Adrenal gland (tissue), 12 donors: ENCODE data around the gene NR4A1. TPM values are rescaled to one million over a fixed set of nuclear protein-coding genes. Genes with fewer than 3 reads are reported as not detected.

ENCODE experiments used
- DNase-seq, 7 donors: peaks; one replicate each; pipeline ENCODE4 v3.0.0-alpha.2; 2019 to 2020
- H3K27ac ChIP-seq, 5 donors: fragments of 200-600 bp; sonication (generic) in 4 of 5; 1 replicate in 3 of 5; 2 replicates in 2 of 5; pipeline versions ENCODE4 v1.5.1 to v1.8.0; 2016 to 2020; ENCODE audit warnings: mild to moderate bottlenecking in 1 of 5
- H3K27me3 ChIP-seq: fragments of 200-600 bp; 2 replicates; pipeline ENCODE4 v1.8.0; 2021
- H3K36me3 ChIP-seq, 2 donors: fragments of 200-600 bp; replicated peaks in 1 of 2; 1 replicate in 1 of 2; 2 replicates in 1 of 2; pipeline versions ENCODE4 v1.5.1 to v1.8.0; 2018 to 2022
- H3K4me1 ChIP-seq, 2 donors: fragments of 200-600 bp; replicated peaks in 1 of 2; 1 replicate in 1 of 2; 2 replicates in 1 of 2; pipeline versions ENCODE4 v1.5.1 to v1.8.0; 2018 to 2021
- H3K4me3 ChIP-seq, 4 donors: fragments of 200-600 bp; sonication (generic) in 3 of 4; one replicate each; pipeline ENCODE4 v1.5.1; 2016 to 2018
- H3K9me3 ChIP-seq, 3 donors: fragments of 200-600 bp; sonication (generic) in 1 of 3; replicated peaks in 1 of 3; 1 replicate in 2 of 3; 2 replicates in 1 of 3; pipeline versions ENCODE4 v1.5.1 to v1.8.0; 2016 to 2021
- POLR2A ChIP-seq, 2 donors: fragments of 450-650 bp; IDR thresholded peaks; one replicate each; pipeline ENCODE4 v1.6.1; 2017; ENCODE audit warnings: antibody characterized with exemption in 2 of 2, mild to moderate bottlenecking in 2 of 2, moderate library complexity in 1 of 2
- WGBS, 4 donors: extraction: QIAGEN DNeasy Blood & Tissue Kit in 2 of 4; methylation state at CpG; one replicate each; pipeline versions ENCODE4 v1.1.5 to v1.1.7; 2013 to 2017; 5-methylcytosine and 5-hydroxymethylcytosine counted together
- intact Hi-C, 2 donors: fragments of 100-400 bp; cut with DNase I; formaldehyde crosslinking; loops; one replicate each; pipeline versions ENCODE4 v1.14.1 to v1.15.0; 2022 to 2023
- polyA plus RNA-seq, 3 donors: library from polyadenylated mRNA; stranded (reverse); fragments of 200-250 nt in 2 of 3; fragments of 350-450 nt in 1 of 3; fragmentation: Illumina TruSeq in 1 of 3; extraction: RNeasy Lipid Tissue Mini Kit (QIAGEN cat#74804) in 1 of 3; gene quantifications; one replicate each; pipeline ENCODE4 v1.2.3, GENCODE V29; 2013 to 2014
- total RNA-seq, 9 donors: library from RNA; depleted of rRNA in 4 of 9; stranded (reverse); fragments of >200 nt in 4 of 9; fragments of 120-200 nt in 1 of 9; fragmentation: NEBNext Ultra II Directional in 1 of 9; extraction: Animal tissue kit (Norgen Biotek cat#: 25700) in 1 of 9; gene quantifications; one replicate each; pipeline versions ENCODE4 v1.1.0 to v1.2.4, GENCODE V29; 2013 to 2023
- TF ChIP-seq, protein P1 (sequence below), 6 experiments: fragments of 450-650 bp in 4 of 6; fragments of 200-600 bp in 2 of 6; sonication (generic) in 1 of 6; IDR thresholded peaks; 1 replicate in 5 of 6; 2 replicates in 1 of 6; pipeline versions ENCODE4 v1.5.1 to v1.8.0; 2016 to 2021; ENCODE audit warnings: antibody characterized with exemption in 6 of 6, mild to moderate bottlenecking in 2 of 6, moderate library complexity in 1 of 6
- donor health status: healthy with polysubstance abuse.
- donor health status: Bipolar disorder and iron deficiency.
- donor health status: DM: yes; HTN: yes; CAD: no.
- donor health status: DM: no; HTN: no; CAD: no.
- donor health status: DM: no; HTN: no; CAD: no.
- donor health status: DM: yes; HTN: yes; CAD: no.

The NR4A1 gene
- total and polyA plus RNA-seq, 12 donors: 19.0 to 854 (median 185) TPM

DNA sequence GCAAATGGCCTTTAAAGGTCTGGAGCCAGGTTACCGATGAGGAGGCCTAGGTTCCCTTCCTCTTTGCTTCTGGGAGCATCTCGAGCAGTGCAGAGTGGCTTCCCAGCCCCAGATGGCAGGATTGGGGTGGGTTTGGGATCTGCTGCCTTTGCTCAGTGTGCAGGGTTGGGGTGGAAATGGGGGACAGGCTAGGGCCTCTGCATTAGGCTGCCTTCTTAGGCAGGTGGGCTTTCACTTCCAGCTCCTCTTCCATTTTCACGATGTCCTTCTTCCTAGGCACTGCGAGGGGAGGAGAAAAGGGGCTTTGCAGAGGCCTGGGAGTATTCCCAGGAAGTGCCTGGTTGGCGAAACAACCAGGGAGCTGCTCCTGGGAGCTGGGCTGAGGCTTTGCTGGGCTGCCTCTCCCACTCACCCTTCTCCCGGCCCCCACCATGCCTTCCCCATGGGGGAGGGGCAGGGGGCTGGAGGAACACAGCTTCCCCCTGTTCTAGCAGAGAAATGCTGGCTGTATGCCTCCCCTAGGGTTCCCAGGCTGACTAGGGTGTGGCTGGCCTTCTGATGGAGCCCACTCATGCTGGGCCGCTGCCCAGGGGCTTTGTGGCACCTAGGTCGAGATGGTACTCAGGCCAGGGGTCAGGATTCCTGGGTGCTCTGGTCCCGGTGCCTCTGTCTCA lies 2.4 kb downstream of the NR4A1 start:
- Histone ChIP-seq H3K4me1 (peaks cover 13 to 28% of the 10 kb centered on the region in 2 donors), H3K9me3 (no peaks in the 10 kb centered on the region), H3K27me3 (no peaks in the 10 kb centered on the region), H3K27ac (peak overlapping the region in 4 of 5 donors; percentile 95 to 98 (median 97)), H3K36me3 (peaks cover 0 to 45% of the 10 kb centered on the region in 2 donors), H3K4me3 (peak overlapping the region in 2 of 4 donors; percentile 11 to 62)
- intact Hi-C loops: no loop called here
- WGBS, 4 donors: 52 to 77% (median 61%) methylated on average over 4 to 9 of the region's 9 CpGs
- no peak for TF ChIP-seq POLR2A (IDR thresholded peaks at IDR 0.05)
- TF ChIP-seq, protein P1, sequence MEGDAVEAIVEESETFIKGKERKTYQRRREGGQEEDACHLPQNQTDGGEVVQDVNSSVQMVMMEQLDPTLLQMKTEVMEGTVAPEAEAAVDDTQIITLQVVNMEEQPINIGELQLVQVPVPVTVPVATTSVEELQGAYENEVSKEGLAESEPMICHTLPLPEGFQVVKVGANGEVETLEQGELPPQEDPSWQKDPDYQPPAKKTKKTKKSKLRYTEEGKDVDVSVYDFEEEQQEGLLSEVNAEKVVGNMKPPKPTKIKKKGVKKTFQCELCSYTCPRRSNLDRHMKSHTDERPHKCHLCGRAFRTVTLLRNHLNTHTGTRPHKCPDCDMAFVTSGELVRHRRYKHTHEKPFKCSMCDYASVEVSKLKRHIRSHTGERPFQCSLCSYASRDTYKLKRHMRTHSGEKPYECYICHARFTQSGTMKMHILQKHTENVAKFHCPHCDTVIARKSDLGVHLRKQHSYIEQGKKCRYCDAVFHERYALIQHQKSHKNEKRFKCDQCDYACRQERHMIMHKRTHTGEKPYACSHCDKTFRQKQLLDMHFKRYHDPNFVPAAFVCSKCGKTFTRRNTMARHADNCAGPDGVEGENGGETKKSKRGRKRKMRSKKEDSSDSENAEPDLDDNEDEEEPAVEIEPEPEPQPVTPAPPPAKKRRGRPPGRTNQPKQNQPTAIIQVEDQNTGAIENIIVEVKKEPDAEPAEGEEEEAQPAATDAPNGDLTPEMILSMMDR (IDR thresholded peaks at IDR 0.05): peak in 1 of 6 experiments; percentile 1
- peak in 5 of 7 donors; percentile 34 to 84 (median 69) for DNase-seq

- Histone ChIP-seq H3K9me3 (no peaks in the 10 kb centered on the region), H3K27me3 (no peaks in the 10 kb centered on the region), H3K4me3 (peak overlapping the region in 1 of 4 donors; percentile 62), H3K4me1 (peaks cover 13 to 28% of the 10 kb centered on the region in 2 donors), H3K36me3 (peaks cover 0 to 51% of the 10 kb centered on the region in 2 donors), H3K27ac (peak overlapping the region in 2 of 5 donors; percentile 98)
- peak in 6 of 7 donors; percentile 51 to 83 (median 69) for DNase-seq
- peak in 1 of 2 donors; percentile 51 for TF ChIP-seq POLR2A (IDR thresholded peaks at IDR 0.05)
- TF ChIP-seq, protein P1 (IDR thresholded peaks at IDR 0.05): no peak
- WGBS, 4 donors: 79 to 89% (median 83%) methylated on average over 14 to 21 of the region's 21 CpGs
- intact Hi-C loops: no loop called here
These were observed 3.1 kb downstream of the NR4A1 start for GRCh38 chr12:52054231-52054832.

- Histone ChIP-seq H3K9me3 (no peaks in the 10 kb centered on the region), H3K27me3 (no peaks in the 10 kb centered on the region), H3K4me3 (no peak overlapping the region), H3K4me1 (peaks cover 10 to 22% of the 10 kb centered on the region in 2 donors), H3K27ac (peak overlapping the region in 2 of 5 donors; percentile 98), H3K36me3 (peaks cover 0 to 57% of the 10 kb centered on the region in 2 donors)
- peak in 4 of 7 donors; percentile 30 to 79 (median 64) for DNase-seq
- WGBS, 4 donors: 72 to 94% (median 84%) methylated on average over 14 to 21 of the region's 21 CpGs
- intact Hi-C loops: no loop called here
- TF ChIP-seq POLR2A (IDR thresholded peaks at IDR 0.05): peak in 1 of 2 donors; percentile 54
- TF ChIP-seq, protein P1 (IDR thresholded peaks at IDR 0.05): peak in 1 of 6 experiments; percentile 3
These were observed 3.8 kb downstream of the NR4A1 start for GRCh38 chr12:52054833-52055730.
